ENCODE data around the gene SCMH1.

DNA sequence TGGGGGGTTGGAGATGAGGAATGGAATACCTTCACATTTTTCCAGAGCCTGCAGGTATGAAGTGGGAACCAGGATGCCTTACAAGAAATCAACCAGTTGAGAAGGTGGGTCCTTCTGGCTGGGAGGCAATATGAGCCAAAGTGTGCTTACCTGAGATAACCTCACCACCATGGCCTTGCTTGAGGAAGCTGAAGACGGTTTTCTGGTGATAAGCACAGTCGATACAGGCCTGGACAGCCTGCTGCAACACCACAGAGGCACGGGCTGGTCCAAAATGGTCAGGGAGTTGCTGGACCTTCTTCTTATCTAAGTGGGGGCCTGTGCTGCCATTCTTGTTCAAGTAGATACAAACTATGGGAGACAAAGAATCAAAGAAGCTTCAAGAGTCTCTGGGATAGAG is 193.6 kb downstream of the SCMH1 start:
- no peak for TF ChIP-seq POLR2A (IDR thresholded peaks at IDR 0.05)
- no peak for TF ChIP-seq CTCF (IDR thresholded peaks at IDR 0.05)
